PC-3 (cell line): ENCODE data around the gene TUBA3E.
"Not testable (repeated sequence)": the region's sequence is repeated elsewhere in the genome, so short reads cannot be mapped to it uniquely, and the experiment has no call there.

ENCODE experiments used
- EZH2 ChIP-seq: fragments of 300-600 bp; sonication (generic); IDR thresholded peaks from one replicate; pipeline ENCODE4 v1.6.1; 2017; ENCODE audit warnings: antibody characterized with exemption, mild to moderate bottlenecking, low read length; ENCODE audit not compliant: unreplicated experiment
- EZH2phosphoT487 ChIP-seq: fragments of 300-600 bp; sonication (generic); IDR thresholded peaks from 2 replicates; pipeline ENCODE4 v1.6.1; 2018; ENCODE audit warnings: mild to moderate bottlenecking, antibody characterized with exemption, low read length, borderline replicate concordance
- TF ChIP-seq, protein P1 (sequence below): fragments of 300-600 bp; sonication (generic); conservative IDR thresholded peaks from 2 replicates; pipeline ENCODE4 v1.5.1; 2017; ENCODE audit warnings: antibody characterized with exemption, low read depth, mild to moderate bottlenecking, low read length

DNA sequence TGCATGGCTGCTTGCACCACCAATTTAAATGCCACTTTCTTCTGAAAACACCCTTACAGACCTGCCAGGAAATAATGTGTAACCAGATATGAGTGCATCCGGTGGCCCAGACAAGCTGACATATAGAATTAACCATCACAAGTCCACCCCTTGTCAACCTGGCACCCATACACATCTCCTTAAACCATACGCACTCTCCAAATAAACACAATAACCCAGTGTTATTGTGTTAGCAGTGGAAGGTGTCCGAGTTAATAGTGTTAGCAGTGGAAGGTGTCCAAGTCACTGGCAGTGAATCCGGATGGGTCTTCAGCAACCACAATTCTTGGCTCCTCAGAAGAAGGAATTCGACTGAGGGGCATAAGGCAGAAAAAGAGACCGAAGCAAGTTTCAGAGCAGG lies 49.7 kb downstream of the TUBA3E start:
- TF ChIP-seq, protein P1, sequence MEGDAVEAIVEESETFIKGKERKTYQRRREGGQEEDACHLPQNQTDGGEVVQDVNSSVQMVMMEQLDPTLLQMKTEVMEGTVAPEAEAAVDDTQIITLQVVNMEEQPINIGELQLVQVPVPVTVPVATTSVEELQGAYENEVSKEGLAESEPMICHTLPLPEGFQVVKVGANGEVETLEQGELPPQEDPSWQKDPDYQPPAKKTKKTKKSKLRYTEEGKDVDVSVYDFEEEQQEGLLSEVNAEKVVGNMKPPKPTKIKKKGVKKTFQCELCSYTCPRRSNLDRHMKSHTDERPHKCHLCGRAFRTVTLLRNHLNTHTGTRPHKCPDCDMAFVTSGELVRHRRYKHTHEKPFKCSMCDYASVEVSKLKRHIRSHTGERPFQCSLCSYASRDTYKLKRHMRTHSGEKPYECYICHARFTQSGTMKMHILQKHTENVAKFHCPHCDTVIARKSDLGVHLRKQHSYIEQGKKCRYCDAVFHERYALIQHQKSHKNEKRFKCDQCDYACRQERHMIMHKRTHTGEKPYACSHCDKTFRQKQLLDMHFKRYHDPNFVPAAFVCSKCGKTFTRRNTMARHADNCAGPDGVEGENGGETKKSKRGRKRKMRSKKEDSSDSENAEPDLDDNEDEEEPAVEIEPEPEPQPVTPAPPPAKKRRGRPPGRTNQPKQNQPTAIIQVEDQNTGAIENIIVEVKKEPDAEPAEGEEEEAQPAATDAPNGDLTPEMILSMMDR = not testable (repeated sequence)
- TF ChIP-seq EZH2, EZH2phosphoT487: not testable (repeated sequence)
